GM23338 (cell line): ENCODE measurements around the gene NEUROD1. TPM values are rescaled to one million over a fixed set of nuclear protein-coding genes. Genes with fewer than 3 reads are reported as not detected.

Experiments used
- EZH2 ChIP-seq: fragments of 200-600 bp; sonication (generic); IDR thresholded peaks from one replicate; pipeline ENCODE4 v1.8.0; 2017; ENCODE audit warnings: antibody characterized with exemption, mild to moderate bottlenecking, low read depth; ENCODE audit not compliant: unreplicated experiment
- JUNB ChIP-seq: IDR thresholded peaks from one replicate; pipeline ENCODE4 v1.6.1; 2016; ENCODE audit warnings: antibody characterized with exemption; ENCODE audit not compliant: unreplicated experiment
- NANOG ChIP-seq: IDR thresholded peaks from 2 replicates; pipeline ENCODE4 v1.6.1; 2016; ENCODE audit warnings: antibody characterized with exemption, borderline replicate concordance
- REST ChIP-seq: IDR thresholded peaks from one replicate; pipeline ENCODE4 v1.6.1; 2018; ENCODE audit warnings: antibody characterized with exemption; ENCODE audit not compliant: unreplicated experiment
- ZNF114 ChIP-seq: fragments of 250-450 bp; sonication (Bioruptor Pico); IDR thresholded peaks from 2 replicates; pipeline ENCODE4 v1.5.0; 2020; ENCODE audit warnings: mild to moderate bottlenecking, moderate library complexity
- ZNF331 ChIP-seq: fragments of 250-450 bp; sonication (Bioruptor Pico); IDR thresholded peaks from 2 replicates; pipeline ENCODE4 v1.5.0; 2020; ENCODE audit warnings: low read depth, mild to moderate bottlenecking, moderate library complexity
- ZNF462 ChIP-seq: fragments of 250-450 bp; sonication (Bioruptor Pico); IDR thresholded peaks from 2 replicates; pipeline ENCODE4 v1.5.0; 2020; ENCODE audit warnings: mild to moderate bottlenecking, moderate library complexity
- polyA plus RNA-seq: library from polyadenylated mRNA; unstranded; fragments of >200 nt; fragmentation: Nextera tagmentation; extraction: Ambion mirVana; gene quantifications from 2 replicates; pipeline ENCODE4 v1.2.1, GENCODE V29; 2016
- total RNA-seq: library from RNA; depleted of rRNA; stranded (reverse); fragments of >200 nt; shearing (Covaris generic); gene quantifications from 2 replicates; pipeline ENCODE4 v1.2.3, GENCODE V29; 2014

NEUROD1 gene
- total and polyA plus RNA-seq, 2 experiments from 2014 or later: not detected

GRCh38 chr2:181686576-181687185 lies 6.4 kb upstream of the NEUROD1 start (continued):
- TF ChIP-seq ZNF462: no peak
- no peak for TF ChIP-seq ZNF114
- TF ChIP-seq NANOG: no peak
- no peak for TF ChIP-seq EZH2
- TF ChIP-seq ZNF331 (CRISPR knock-in tag): no peak
- TF ChIP-seq JUNB: no peak
- TF ChIP-seq REST: no peak
